T-helper 1 cell treated with Interleukin-12 subunit alpha and Interleukin-12 subunit beta and Interleukin-4 antibody, amounts not matched to agents 30 ng/mL and 1 ng/mL, for 36 hours (primary cell): ENCODE measurements around the gene ATP5PB. TPM values are rescaled to one million over a fixed set of nuclear protein-coding genes. Genes with fewer than 3 reads are reported as not detected.

Experiments
- intact Hi-C: fragments of 100-400 bp; cut with micrococcal nuclease; formaldehyde crosslinking; loops from one replicate; pipeline ENCODE4 v1.15.1; 2024
- total RNA-seq: library from RNA; stranded (reverse); gene quantifications from 2 replicates; pipeline ENCODE4 v1.2.3, GENCODE V29; 2022

Gene ATP5PB
- total RNA-seq, 1 donor from 2014 or later = 260 TPM

DNA sequence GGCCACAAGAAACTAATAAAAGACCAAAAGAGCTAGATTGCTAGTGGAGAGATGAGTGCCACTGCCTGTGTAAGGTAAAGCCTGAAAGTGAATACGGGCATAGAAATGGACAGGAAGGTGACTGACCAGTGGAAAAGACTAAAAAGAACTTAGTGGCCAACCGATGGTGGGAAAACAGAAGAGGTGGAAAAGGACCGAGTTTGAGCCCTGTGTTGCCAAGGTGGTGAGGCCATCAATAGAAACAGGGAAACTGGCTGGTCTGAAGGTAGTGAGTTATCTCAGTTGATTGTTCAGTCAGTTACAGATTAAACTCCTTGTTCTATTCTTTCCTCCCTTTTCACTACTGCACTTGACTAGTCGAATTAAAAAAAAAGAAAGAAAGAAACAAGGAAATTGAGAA, 2.7 kb upstream of the ATP5PB start:
- intact Hi-C loops = loop anchor here (5.0 to 10.0 kb wide), 3 partner anchors 564 to 1168 kb away; partner anchors contain the start of genes CAPZA1, LAMTOR5 and ST7L

DNA sequence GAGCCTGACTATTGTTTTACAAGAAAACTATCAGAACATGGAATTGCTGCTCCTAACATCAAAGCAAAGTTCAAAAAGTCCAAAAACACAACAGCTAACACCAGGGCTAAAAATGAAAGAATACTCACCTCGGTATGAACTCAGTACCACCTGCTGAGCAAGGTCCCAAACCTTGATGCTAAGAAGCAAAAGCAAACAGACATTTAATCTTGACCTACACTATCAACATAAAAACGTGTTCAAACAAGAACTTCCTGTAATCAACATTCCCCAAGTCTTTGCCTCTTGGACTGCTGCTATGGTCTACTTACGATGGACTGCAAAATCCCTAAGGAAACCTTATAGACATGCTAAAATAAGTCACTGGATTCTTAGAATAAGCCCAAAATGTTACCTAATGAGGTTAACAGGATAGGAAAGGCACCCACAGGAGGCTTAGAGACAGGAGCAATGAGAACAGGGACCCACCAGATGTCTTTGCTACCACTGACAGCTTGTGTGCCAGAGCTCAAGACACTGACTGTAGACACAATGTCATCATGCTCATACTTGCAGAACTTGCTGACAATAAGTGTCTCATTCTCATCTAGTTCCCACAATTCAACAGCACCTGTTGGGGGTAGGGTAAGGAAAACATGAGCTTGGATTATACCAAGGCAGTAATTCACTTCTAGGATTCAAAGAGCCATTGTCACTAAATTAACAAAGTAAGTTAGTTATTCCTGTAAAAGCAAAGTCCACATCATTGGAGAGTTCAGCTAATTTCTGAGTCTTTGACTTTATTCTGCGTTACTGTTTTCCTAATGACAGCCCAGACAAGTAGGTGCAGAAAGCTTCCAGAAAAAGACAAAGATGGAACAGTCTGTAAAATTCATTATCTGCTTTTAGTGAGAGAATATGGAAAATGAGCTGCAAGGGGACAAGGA, 2.0 kb upstream of the ATP5PB start:
- intact Hi-C loops = loop anchor here (5.0 to 10.0 kb wide), 3 partner anchors 565 to 1168 kb away; partner anchors contain the start of genes CAPZA1, LAMTOR5 and ST7L

DNA sequence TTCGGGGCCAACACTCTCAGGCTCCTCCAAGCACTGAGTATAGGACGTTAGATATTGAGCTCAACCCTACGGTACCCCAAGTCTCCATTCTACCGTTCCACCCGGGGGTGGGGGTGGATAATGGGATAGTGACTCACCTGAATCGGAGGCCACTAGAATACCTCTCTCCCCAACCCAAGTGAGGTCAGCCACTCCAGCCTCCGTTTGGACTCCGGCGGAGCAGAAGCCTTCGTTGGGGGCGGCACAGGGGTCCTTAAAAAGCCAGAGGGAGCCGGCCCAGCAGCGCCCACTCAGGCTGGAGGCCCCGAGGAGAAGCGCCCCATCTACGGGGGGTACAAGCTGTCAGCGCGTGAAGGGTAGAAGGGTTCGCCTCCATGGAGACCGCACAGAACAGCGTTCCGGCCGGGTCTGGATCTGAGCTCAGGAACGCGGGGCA, 764 bp upstream of the ATP5PB start:
- intact Hi-C loops = loop anchor here (2.0 to 10.0 kb wide), 6 partner anchors 226 to 1166 kb away; partner anchors contain the start of genes CAPZA1, LAMTOR5, RBM15 and ST7L

DNA sequence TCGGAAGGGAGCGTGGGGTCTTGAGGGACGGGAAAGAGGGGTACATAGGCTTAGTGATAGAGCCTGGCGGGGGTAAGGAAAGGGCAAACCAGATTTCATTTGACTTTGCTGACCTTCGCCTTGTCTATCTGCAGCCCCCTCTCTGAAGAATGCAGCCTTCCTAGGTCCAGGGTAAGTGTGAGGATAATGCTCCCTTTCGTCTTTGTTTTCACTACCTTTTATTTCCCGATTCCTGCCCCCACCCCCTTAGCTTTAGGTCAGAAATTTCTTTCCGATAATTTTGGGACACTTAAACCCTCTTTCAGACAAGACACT, 396 bp downstream of the ATP5PB start:
- intact Hi-C loops = loop anchor here (1.0 to 10.0 kb wide), 15 partner anchors 22 to 1165 kb away; partner anchors contain the start of genes CAPZA1, CEPT1, DDX20 and DENND2D

DNA sequence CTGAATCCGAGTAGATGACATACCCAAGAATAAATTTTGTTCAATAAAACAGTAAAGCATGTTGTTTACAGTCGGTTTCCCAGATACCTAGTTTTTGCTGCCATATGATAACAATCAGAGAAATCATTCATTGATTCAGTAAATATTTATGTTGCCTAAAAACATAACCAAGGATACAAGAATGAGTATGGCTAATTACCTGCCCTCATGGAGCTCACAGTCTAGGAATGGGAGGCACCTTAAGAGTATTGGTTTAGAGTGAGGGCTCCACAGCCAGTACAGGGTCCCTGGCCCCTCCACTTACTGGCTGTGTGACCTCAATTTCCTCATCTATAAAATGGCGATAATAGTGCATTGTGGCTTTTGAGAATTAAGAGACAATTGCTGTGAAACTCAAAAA, 921 bp downstream of the ATP5PB start:
- intact Hi-C loops = no loop called here

DNA sequence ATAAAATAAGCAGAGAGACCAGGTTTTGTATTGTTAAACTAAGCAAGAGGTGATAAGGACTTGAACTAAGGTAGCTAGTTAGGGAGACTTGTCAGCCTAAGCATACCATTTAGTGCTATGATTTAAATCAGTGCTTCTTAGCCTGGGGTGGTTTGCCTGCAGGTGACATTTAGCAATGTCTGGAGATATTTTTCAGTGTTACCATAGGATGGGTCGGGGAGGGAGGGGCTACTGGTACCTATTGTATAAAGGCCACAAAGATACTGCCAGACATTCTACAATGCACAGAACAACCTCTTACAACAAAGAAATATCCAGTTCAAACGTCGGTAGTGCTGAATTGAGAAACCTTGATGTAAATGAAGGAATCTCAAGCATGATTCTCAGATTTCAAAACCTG, 3.3 kb downstream of the ATP5PB start:
- intact Hi-C loops = no loop called here

DNA sequence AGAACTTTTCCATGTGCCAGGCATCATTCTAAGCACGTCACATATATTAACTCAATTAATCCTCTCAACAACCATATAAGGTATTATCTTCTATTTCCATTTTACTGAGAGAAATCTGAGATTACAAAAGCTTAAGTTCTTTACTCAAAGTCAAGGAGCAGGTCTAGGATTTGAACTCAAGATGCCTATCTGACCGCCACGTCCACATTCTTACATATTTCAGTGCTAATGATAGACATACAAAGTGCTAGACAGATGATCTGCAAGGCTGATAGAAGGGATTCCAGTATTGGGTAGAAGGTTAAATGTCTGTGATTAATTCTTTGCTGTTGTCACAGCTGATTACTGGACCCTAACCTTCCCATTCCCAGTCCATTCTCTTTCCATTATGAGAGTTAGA, 4.4 kb downstream of the ATP5PB start:
- intact Hi-C loops = no loop called here

DNA sequence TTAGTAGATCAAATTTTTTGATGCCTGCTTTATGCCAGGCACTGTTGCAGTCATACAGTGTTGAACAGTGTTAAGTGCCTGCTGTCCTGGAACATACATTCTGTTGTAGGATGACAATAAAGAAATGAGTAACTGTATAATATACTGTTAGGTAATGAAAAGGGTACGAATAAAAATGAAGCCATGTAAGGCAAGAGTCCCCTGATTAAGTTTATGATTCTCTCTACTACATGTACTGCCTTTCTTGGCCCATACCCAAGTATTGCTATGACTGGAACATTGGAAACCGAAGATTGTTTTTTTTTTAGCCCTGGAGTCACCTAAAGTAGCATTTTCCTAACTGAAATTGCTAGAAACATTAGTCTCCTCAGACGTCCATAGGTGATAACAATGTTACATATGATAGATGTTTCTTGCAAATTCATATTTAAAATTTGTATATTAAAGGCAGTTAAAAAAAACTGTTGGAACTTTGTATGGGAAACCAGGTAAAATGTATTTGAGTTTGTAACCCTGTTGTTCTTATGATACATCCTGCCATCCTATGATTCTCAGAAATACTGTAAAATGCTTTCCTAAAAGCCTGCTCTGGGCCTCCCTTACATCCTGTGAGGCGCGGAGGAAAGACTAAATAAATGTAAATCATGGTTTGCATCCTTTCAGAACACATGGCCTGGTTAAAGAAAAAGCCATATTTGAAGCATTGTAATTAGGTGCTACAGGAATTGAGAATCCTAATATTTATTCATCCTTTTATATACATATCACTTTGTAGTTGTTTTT, 5.8 kb downstream of the ATP5PB start:
- intact Hi-C loops = no loop called here

DNA sequence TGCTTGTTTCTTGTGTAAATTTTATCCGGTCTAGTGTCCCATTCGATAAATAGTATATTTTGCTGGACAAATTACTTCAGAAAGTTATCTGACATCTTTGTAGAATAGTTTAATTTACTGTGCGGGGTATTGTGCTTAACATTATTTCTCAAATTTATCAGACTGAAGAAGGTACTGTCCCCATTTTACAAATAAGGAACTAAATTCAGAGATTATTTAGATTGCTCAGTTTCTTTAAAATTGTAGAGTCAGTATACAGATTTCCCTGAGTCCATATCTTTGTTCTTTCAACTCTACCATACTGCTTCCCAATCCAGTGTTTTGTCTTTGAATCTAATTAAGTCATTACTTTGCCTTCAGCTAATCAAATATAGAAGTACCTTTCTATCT, 6.4 kb downstream of the ATP5PB start:
- intact Hi-C loops = no loop called here

DNA sequence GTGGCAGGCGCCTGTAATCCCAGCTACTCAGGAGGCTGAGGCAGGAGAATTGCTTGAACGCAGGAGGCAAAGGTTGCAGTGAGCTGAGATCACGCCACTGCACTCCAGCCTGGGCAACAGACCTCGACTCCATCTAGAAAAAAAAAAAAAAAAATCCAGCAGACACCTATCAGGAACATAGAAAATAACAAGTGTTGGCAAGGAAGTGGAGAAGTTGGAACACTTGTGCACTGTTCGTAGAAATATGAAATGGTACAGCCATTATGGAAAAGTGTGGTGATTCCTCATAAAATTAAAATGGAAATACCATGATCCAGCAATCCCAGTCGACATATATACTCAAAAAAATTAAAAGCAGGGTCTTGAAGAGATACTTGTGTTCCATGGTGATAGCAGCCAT, 12.5 kb downstream of the ATP5PB start:
- intact Hi-C loops = no loop called here

DNA sequence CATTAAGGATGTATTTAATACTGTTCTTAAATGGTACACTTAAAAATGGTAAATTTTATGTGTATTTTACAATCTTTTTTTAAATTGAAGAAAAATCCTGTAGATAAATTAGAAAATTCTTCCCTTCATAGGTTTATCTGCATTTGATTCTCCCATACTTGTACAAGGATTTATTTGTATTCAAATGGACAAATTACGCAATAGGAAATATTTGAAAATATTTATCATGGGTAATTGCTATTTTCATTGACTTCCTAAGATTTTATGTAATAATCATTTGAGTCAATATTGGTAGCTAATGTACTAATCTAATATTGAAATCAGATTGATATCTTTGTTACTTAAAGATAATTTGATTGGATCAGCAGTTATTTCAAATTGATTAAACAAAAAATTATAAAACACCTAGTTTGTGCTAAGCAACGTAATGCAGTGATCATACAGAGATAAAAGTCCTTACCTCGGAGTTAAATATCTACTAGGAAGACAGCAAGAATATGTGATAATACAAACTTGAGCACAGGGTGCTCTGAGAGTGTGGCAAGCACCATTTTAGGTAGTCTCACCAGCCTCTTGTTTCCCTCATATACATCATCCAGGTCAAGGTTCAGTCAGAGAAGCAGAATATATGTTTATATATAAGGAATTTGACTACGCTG, 13.2 kb downstream of the ATP5PB start:
- intact Hi-C loops = no loop called here

DNA sequence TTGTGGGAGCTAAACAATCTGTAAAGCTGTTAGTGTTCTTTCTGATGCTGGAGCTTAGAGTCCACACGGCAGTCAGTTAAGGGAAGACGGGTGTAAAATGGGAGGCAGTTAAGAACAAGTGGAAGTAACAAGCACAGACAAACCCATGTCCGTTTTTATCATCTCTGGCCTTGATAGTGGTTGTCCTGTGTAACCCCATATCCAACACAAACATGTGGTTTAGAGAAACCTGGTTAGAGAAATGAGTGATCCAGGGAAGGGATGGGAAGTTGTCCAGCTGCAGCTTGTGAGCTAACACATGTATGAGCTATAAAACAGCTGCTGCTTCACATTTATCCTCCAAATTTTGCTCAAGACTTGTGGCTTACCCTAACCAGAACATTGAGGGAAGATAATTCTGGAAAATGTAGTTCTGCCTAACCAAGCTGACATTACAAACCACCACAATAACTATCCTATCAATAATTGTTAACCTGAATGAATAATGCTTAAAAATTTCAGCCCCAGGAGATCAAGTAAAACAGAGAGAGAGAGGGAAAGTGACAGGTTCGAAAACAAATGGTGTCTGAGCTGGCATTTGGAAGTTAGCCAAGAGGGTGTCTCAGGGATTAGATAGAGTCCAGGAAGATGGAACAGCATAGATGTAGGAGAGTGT, 13.9 kb downstream of the ATP5PB start:
- intact Hi-C loops = no loop called here

DNA sequence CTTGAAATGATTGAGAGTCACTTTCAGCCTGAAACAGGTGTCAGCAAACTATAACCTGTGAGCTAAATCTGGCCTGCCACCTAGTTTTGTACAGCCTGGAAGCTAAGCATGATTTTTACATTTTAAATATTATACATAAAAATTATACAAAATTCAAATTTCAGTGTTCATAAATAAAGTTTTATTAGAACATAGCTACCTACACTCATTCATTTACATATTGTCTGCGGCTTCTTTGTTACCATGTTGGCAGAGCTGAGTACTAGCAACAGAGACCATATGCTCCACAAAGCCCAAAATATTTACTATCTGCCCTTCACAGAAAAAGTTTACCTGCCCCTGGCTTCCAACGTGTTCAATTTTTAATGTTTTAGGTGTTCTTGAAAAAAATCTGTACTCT, 16.5 kb downstream of the ATP5PB start:
- intact Hi-C loops = no loop called here

DNA sequence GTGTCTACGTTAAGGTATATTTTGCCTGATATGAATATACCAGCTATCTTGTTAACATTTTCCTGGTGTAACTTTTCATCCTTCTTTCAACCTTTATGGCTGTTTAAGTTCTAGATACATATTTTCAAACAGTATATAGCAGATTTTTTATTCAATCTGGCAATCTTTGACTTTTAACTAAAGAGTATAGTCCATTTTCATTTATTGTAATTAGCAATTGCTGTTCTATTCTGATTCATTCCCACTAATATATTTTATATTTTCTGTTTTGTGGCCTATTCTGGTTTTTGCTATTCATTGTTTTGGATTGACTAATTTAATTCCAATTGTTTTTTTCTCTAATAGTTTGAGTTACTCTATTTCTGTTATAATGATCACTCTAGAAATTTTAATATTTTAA, 17.2 kb downstream of the ATP5PB start:
- intact Hi-C loops = no loop called here

DNA sequence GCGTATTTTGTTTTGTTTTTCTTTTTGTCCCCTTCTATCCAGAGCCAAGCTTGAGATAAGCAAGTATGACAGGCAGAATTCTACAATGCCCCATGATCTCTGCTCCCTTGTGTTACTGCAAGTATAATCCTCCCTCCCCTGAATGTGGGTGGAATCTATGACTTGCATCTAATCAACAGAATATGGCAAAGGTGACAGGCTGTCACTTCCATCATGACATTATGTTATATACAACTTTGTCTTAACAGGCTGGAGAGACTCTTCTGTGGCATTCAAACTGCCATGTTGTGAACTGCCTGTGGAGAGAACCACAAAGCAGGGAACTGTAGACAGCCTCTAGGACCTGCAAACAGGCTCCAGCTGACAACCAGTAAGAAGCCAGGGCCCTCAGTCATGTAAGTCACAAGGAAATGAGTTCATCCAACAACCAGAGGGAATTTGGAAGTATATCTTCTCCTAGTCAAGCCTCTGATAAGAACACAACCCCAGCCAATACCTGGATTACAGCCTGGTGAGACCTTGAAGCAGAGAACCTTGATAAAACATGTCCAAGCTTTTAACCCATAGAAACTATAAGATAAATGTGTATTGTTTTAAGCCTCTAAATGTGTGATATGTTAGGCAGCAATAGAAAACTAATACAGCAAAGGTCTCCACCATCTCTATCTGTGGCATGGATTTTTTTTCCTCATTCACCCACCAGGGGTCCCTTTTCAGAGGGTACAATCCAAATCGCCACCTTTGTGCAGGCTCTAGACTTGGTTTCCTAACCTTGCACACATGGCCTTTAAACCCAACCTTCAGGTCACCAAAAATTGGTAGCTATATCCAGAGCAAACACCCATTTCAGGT, 18.8 kb downstream of the ATP5PB start:
- intact Hi-C loops = no loop called here

DNA sequence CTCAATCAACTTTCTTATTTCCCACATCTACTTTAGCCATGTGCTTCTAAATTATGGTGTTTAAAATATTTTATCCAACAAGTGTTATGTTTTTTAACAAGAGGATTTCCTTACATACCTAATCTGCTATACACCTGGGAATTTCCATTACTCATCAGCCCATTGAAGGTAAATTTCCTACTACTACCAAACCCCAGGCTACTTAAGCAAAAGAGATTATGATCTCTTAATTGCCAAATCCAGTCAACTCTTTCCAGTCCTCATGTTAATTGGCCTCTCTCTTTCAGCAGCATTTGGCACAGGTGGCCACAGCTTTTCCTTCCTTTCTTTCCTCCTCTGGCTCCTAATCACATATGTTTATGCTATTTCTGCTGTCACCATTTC, 19.4 kb downstream of the ATP5PB start:
- intact Hi-C loops = no loop called here

DNA sequence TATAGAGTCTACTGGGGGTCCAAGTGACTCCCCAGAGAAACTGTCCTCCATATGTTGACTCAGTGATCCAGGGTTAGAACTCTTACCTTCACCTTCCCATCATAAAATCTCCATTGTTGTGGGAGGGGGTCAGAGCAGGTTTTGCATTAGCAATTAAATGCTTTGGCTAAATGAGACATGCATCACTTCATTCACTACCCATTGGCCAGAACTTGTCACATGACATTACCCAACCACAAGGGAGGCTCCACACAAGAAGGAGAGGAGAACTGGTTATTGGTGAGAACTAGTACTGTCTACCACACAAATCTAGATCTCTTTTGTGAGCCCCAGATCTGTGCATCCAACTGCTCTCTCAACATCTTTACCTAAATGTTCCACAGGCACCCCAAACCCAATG, 20.3 kb downstream of the ATP5PB start:
- intact Hi-C loops = no loop called here

DNA sequence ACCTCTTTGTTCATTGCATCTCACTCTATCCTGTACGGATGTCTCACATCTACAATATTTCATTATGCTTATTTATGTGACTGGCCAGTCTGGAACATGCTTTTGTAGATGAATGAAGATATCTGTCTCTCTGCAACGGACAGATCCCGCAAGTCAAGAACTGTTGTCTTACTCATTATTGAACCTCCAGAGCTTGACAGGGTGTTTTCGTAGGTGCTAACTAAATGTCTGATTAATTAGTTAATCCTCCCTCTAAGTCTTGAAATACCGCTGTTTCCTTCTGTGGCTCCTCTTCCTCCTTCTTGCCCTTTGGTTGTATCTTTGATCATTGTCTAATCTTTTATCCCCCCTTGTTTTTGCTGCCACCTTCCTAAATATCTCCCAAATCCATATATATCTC, 21.3 kb downstream of the ATP5PB start:
- intact Hi-C loops = loop anchor here (10.0 kb wide), 1 partner anchor 246 kb away; the partner anchor contains the start of gene CHI3L2

DNA sequence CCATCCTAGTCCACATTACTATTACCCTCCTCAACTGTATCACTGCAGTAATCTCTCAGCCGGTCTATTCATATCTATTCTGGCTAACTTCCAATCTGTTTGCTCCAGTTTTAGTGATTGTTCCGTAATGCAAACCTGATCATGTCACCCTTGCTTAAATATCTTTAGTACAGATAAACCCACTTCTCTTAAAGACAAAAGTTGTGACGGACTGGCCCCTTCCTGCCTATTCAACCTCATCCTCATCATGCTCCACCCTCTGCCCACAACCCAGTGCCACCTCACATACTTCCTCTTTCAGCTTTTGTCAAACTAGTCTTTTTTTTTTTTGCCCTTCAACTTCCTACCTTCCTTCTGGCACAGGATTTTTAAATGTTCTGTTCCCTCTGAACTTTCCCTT, 21.7 kb downstream of the ATP5PB start:
- intact Hi-C loops = loop anchor here (1.0 to 10.0 kb wide), 2 partner anchors 22 to 246 kb away; partner anchors contain the start of genes ATP5PB, CHI3L2 and WDR77

DNA sequence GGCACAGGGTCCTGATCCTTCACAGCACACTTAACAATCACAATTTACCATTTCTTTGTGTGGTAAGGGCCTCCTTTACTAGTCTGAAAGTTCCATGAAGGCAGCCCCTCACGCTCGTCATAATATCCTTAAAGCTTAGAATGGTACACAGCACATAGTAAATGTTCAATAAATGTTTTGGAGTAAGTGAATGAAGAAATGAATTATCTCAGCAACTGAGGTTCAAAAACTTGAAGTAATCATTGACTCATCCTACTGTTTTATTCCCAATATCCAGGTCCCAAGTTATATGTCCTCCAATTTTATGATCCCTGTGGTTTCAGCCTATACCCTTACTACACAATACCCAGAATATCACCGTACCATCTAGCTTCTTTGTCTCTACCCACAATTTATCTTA, 22.3 kb downstream of the ATP5PB start:
- intact Hi-C loops = loop anchor here (1.0 to 10.0 kb wide), 2 partner anchors 22 to 247 kb away; partner anchors contain the start of genes ATP5PB, CHI3L2 and WDR77
